ENCODE measurements around the gene AGA. TPM values are rescaled to one million over a fixed set of nuclear protein-coding genes. Genes with fewer than 3 reads are reported as not detected.

The AGA gene
- total RNA-seq, 2 donors from 2014 or later, result 10.9 to 15.8 TPM

GRCh38 chr4:177411996-177412395 is 30.2 kb downstream of the AGA start:
- H3K4me3 ChIP-seq (ENCODE audit: low read length), result no peak overlapping the region
- H3K27me3 ChIP-seq (ENCODE audit: control insufficient read depth, insufficient read depth, low read length, poor library complexity, severe bottlenecking), result no peaks in the 10 kb centered on the region
- H3K9me3 ChIP-seq (ENCODE audit: control insufficient read depth, low read length), result no peaks in the 10 kb centered on the region
- no peaks in the 10 kb centered on the region for H3K27me3 Mint-ChIP-seq (ENCODE audit: insufficient read depth)
- H3K27ac ChIP-seq (ENCODE audit: low read depth, low read length), result no peak overlapping the region
- 79 to 100% methylated on average over 2 to 5 of the region's 5 CpGs for WGBS, 2 experiments (ENCODE audit: insufficient coverage in 1 of 2, insufficient read length in 1 of 2)
- no peak for TF ChIP-seq CTCF (conservative IDR thresholded peaks at IDR 0.05)
- no peak overlapping the region for H3K9ac ChIP-seq (ENCODE audit: extremely low read depth, low read length, poor library complexity, severe bottlenecking)
- no peaks in the 10 kb centered on the region for H3K4me1 ChIP-seq (ENCODE audit: control insufficient read depth, insufficient read depth, low read length)
- H3K27ac Mint-ChIP-seq, result no peak overlapping the region
- no peaks in the 10 kb centered on the region for H3K36me3 ChIP-seq (ENCODE audit: control insufficient read depth, insufficient read depth, low read length)
- no peak for DNase-seq
- no peaks in the 10 kb centered on the region for H3K36me3 Mint-ChIP-seq (ENCODE audit: low read depth)
- H3K4me3 Mint-ChIP-seq, result no peak overlapping the region
- H3K4me1 Mint-ChIP-seq, result no peaks in the 10 kb centered on the region
- no peaks in the 10 kb centered on the region for H3K9me3 Mint-ChIP-seq

GRCh38 chr4:177410566-177410965 is 31.7 kb downstream of the AGA start:
- H3K36me3 Mint-ChIP-seq (ENCODE audit: low read depth), result no peaks in the 10 kb centered on the region
- H3K9me3 Mint-ChIP-seq, result no peaks in the 10 kb centered on the region
- Histone ChIP-seq H3K36me3 (ENCODE audit: control insufficient read depth, insufficient read depth, low read length) (no peaks in the 10 kb centered on the region), H3K9me3 (ENCODE audit: control insufficient read depth, low read length) (no peaks in the 10 kb centered on the region), H3K4me3 (ENCODE audit: low read length) (no peak overlapping the region), H3K4me1 (ENCODE audit: control insufficient read depth, insufficient read depth, low read length) (no peaks in the 10 kb centered on the region), H3K27me3 (ENCODE audit: control insufficient read depth, insufficient read depth, low read length, poor library complexity, severe bottlenecking) (no peaks in the 10 kb centered on the region), H3K27ac (ENCODE audit: low read depth, low read length) (no peak overlapping the region), H3K9ac (ENCODE audit: extremely low read depth, low read length, poor library complexity, severe bottlenecking) (no peak overlapping the region)
- no peak overlapping the region for H3K4me3 Mint-ChIP-seq
- no peaks in the 10 kb centered on the region for H3K4me1 Mint-ChIP-seq
- DNase-seq, result no peak
- H3K27me3 Mint-ChIP-seq (ENCODE audit: insufficient read depth), result no peaks in the 10 kb centered on the region
- no peak overlapping the region for H3K27ac Mint-ChIP-seq
- TF ChIP-seq CTCF (conservative IDR thresholded peaks at IDR 0.05), result no peak

- 94 to 95% methylated on average over 14 to 25 of the region's 25 CpGs for WGBS, 2 experiments (ENCODE audit: insufficient coverage in 1 of 2, insufficient read length in 1 of 2)
- H3K4me1 Mint-ChIP-seq, result no peaks in the 10 kb centered on the region
- H3K4me1 ChIP-seq (ENCODE audit: control insufficient read depth, insufficient read depth, low read length), result no peaks in the 10 kb centered on the region
- no peaks in the 10 kb centered on the region for H3K36me3 ChIP-seq (ENCODE audit: control insufficient read depth, insufficient read depth, low read length)
- no peak overlapping the region for H3K4me3 Mint-ChIP-seq
- no peak overlapping the region for H3K27ac Mint-ChIP-seq
- no peaks in the 10 kb centered on the region for H3K9me3 Mint-ChIP-seq
- no peak overlapping the region for H3K4me3 ChIP-seq (ENCODE audit: low read length)
- H3K27me3 ChIP-seq (ENCODE audit: control insufficient read depth, insufficient read depth, low read length, poor library complexity, severe bottlenecking), result no peaks in the 10 kb centered on the region
- no peak overlapping the region for H3K9ac ChIP-seq (ENCODE audit: extremely low read depth, low read length, poor library complexity, severe bottlenecking)
- no peaks in the 10 kb centered on the region for H3K9me3 ChIP-seq (ENCODE audit: control insufficient read depth, low read length)
- no peak overlapping the region for H3K27ac ChIP-seq (ENCODE audit: low read depth, low read length)
- TF ChIP-seq CTCF (conservative IDR thresholded peaks at IDR 0.05), result no peak
- no peaks in the 10 kb centered on the region for H3K27me3 Mint-ChIP-seq (ENCODE audit: insufficient read depth)
- H3K36me3 Mint-ChIP-seq (ENCODE audit: low read depth), result no peaks in the 10 kb centered on the region
- DNase-seq, result no peak
These were observed 34.2 kb downstream of the AGA start for GRCh38 chr4:177408023-177408422.
